Kidney capillary endothelial cell (primary cell): Measurements from ENCODE around the gene PLCXD1.
"Not testable (repeated sequence)": the region's sequence is repeated elsewhere in the genome, so short reads cannot be mapped to it uniquely, and the experiment has no call there.

ENCODE experiments used
- DNase-seq: peaks from one replicate; pipeline ENCODE4 v3.0.0-alpha.2; 2018; ENCODE audit warnings: low spot score

The PLCXD1 gene

DNA sequence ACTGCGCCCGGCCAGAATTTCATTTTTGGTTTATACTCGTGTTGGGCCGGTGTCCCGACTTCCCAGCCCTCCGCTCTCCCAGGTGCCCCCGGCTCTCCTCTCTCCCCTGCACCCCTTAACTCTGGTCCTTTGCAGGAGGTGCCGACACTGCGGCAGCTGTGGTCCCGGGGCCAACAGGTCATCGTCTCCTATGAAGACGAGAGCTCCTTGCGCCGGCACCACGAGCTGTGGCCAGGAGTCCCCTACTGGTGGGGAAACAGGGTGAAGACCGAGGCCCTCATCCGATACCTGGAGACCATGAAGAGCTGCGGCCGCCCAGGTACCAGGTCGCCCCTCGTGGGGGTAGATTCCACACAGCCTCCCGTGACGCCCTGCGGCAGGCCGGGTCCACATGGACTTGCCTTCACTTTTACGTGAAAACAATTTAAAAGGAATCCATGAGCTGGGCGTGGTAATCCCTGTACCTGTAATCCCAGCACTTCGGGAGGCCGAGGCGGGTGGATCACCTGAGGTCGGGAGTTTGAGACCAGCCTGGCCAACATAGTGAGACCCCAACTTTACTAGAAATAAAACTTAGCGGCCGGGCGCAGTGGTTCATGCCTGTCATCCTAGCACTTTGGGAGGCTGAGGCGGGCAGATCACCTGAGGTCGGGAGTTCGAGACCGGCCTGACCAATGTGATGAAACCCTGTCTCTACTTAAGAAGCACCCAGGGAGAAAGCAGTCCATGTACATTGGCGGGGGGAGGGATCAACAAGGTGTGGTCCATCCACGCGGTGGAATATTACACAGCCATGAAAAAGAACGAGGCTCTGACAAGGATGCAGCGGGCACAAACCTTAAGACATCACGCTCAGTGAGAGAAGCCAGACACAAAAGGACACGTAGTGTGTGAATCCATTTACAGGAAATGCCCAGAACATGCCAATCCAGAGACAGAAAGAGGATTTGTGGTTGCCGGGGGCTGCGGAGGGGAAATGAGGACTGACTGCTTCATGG lies 12.0 kb downstream of the PLCXD1 start:
- no peak for DNase-seq

DNA sequence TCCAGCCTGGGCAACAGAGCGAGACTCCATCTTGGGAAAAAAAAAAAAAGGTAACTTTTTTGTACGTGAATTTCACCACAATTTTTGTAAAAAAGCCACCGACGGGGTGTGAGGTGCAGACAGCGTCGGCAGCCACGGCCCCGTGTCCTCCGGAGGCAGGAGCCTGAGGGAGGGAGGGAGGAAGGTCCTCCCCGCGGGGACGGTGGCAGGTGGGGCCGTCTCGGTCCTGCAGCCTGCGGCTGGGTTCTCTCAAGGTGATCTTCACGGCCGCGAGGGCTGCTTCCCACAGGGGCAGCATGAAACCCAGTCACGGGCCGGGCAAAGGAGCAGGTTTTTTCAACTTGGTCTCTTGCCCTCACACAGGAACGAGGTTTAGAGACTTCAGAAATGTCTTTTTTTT lies 14.0 kb downstream of the PLCXD1 start:
- DNase-seq, result no peak

DNA sequence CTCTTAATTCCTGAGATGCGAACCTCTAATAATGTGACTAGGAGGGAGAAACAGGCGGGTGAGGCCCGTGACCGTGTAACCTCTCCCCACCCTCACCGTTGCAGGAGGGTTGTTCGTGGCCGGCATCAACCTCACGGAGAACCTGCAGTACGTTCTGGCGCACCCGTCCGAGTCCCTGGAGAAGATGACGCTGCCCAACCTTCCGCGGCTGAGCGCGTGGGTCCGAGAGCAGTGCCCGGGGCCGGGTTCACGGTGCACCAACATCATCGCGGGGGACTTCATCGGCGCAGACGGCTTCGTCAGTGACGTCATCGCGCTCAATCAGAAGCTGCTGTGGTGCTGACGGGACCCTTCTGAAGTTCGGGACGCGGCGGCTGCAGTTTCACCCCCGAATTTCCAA lies 17.8 kb downstream of the PLCXD1 start:
- no peak for DNase-seq

DNA sequence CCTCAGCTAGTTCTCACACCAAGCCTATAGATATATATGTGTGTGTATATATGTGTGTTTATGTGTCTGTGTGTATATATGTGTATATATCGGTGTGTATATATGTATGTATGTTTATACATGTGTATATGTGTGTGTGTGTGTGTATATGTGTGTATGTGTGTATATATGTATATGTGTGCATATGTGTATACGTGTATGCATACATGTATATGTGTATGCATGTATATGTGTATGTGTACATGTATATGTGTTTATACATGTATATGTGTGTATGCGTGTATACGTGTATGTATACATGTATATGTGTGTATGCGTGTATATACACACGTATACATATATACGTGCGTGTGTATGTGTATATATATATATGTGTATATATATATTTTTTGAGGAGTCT lies 19.2 kb downstream of the PLCXD1 start:
- no peak for DNase-seq

DNA sequence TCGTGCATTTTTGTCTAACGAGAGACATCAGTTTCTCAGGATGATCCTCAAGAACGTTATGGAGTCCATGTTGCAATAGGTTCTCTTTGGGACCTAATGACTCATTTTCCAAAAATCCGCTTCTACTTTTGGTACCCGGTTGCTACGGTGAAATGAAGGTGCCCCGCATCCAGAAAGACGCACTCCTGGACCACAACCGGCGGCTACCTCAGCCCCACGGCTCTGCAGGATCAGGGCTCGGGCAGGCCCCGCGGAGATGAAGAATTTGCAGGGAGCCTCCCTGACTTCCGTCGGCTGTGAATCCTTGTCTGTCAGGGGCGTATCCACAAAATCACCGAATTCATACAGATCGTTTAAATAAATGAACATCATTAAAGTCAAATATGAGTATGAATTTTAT lies 21.8 kb downstream of the PLCXD1 start:
- DNase-seq, result no peak

DNA sequence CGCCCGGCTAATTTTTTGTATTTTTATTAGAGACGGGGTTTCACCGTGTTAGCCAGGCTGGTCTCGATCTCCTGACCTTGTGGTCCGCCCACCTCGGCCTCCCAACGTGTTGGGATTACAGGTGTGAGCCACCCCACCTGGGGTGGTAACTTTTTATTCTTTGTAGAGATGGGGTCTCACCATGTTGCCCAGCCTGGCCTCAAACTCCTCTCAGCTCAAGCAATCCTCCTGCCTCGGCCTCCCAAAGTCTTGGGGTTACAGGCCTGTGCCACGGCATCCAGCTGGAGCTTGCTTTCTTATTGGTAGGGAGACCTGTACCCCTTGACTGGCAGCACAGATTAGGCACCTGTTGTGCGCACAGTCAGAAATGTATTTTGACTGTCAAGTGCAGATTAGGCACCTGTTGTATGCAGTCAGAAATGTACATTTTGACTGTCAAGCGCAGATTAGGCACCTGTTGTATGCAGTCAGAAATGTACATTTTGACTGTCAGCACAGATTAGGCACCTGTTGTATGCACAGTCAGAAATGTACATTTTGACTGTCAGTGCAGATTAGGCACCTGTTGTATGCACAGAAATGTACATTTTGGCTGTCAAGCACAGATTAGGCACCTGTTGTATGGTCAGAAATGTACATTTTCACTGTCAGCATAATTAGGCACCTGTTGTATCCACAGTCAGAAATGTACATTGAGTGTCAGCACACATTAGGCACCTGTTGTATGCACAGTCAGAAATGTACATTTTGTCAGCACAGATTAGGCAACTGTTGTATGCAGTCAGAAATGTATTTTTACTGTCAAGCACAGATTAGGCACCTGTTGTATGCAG lies 24.8 kb downstream of the PLCXD1 start:
- DNase-seq, result not testable (repeated sequence)

DNA sequence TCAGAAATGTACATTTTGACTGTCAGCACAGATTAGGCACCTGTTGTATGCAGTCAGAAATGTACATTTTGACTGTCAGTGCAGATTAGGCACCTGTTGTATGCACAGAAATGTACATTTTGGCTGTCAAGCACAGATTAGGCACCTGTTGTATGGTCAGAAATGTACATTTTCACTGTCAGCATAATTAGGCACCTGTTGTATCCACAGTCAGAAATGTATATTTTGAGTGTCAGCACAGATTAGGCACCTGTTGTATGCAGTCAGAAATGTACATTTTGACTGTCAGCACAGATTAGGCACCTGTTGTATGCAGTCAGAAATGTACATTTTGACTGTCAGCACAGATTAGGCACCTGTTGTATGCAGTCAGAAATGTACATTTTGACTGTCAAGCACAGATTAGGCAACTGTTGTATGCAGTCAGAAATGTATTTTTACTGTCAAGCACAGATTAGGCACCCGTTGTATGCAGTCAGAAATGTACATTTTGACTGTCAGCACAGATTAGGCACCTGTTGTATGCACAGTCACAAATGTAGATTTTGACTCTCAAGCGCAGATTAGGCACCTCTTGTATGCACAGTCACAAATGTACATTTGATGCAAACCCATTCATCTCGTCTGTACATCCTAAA lies 25.6 kb downstream of the PLCXD1 start:
- not testable (repeated sequence) for DNase-seq

DNA sequence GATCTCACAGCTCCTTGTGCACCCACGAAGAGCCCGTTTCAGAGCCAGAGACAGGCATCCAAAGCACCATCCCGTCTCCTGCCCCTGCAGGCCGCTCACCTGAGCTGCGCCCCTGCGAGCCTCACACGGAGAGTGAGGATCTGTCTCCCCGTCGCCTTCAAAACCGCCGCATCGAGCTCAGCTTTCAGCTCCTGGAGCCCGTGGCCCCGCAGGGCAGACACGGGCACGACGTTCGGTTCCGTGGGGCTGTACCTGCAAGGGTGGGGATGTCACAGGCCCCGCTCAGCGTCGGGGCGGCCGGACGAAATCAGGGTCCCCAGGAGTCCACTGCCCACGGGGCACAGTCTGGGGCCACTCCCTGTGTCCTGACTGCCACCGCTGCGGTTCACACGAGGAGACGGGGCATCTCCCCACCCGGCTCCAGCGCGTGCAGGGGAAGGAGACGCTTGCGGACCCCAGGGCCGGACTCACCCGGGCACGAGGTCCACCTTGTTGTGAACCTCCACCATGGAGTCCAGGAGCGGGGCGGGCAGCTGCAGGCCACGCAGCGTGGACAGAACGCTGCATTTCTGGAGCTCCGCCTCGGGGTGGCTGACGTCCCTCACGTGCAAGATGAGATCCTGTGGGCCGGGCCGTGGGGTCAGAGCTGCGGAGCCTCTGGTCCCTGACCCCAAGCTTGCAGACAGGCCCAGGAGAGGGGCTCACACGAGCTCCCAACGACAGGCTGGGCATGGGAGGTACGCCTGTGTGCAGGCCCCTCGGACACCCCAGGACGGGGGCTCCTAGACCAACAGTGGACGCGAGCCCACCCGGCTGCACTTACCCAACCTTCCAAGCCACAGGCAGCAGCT lies 26.3 kb downstream of the PLCXD1 start:
- DNase-seq, result no peak

DNA sequence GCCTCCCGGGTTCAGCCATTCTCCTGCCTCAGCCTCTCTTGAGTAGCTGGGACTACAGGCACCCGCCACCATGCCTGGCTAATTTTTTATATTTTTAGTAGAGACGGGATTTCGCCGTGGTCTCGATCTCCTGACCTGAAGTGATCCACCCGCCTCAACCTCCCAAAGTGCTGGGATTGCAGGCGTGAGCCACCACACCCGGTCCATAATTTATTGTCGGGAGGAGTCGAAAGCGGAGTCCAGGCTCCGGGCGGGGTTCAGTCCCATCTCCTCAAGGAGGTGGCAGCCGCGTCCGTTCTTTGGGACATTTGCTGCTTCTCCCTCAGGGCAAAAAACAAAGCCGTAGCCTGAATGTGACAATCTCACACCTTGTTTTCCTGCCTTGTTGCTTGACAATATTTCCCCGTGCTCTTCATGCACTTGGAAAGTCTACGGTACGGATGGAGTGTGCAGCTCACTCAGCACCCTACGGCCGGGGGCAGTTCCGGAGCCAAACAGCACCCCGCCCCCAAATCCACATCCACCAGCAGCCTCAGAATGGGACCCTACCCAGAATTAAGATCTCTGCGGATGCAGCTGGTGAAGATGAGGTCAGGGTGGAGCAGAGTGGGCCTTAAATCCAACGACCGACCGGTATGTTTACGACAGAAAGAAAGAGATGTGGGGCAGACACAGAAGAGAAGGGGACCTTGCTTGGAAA lies 27.8 kb downstream of the PLCXD1 start:
- no peak for DNase-seq

DNA sequence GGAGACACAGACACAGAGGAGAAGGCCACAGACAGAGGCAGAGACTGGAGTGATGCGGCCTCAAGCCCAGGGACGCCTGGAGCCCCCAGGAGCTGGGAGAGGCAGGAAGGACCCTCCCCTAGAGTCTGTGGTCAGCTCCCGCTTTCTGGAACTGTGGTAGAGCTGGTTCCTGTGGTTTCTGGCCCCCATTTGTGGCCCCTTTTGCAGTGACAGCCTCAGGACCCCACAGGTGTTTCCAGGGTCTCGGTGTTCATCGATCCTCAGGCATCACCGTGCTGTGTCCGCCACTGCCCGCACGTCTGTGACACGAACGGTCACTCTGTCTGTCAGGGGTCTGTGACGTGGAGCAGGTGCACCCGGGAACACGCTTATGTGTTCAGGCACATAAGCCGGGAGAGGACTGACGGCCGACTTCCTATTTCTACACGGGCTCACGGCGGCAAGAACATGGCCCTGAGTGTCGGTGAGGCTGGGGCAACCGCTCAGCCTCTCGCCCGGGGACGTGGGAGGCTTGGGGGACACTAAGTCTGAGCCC lies 29.5 kb downstream of the PLCXD1 start:
- no peak for DNase-seq

DNA sequence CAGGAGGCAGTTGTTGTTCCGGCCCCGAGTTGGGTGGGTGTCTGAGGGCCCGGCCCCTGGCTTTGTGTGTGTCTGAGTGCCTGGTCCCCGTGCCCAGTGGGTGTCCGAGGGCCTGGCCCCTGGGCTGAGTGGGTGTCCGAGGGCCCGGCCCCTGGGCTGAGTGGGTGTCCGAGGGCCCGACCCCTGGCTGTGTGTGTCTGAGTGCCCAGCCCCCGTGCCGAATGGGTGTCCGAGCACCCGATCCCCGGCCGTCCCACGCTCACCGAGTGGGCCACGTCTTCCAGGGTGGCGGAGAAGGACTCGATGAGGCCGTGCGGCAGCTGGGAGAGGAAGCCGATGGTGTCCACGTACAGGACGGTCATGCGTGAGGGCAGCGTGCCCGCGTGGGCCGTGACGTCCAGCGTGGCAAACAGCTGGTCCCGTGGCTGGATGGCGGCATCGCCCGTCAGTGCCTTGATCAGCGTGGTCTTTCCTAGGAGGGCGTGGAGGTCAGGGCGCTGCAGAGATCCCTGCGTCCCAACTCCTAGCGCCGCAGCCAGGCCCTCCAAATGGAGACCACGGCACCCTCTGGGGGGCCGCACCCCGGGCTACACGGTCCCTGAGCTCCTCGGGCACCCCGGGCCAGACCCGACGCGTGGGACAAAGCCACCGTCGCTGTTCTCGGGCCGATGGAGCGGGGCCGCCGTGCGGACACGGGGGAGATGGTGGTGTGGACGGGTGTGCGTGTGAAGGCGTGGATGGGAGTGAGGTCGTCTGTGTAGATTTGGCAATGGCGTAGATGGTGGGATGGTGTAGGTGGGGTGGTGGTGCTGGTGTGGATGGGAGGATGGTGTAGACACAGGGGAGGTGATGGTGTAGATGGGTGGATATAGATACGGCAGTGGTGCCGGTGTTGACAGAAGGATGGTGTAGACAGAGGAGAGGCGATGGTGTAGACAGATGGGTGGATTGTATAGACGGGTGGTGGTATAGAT lies 30.3 kb downstream of the PLCXD1 start:
- DNase-seq, result no peak

DNA sequence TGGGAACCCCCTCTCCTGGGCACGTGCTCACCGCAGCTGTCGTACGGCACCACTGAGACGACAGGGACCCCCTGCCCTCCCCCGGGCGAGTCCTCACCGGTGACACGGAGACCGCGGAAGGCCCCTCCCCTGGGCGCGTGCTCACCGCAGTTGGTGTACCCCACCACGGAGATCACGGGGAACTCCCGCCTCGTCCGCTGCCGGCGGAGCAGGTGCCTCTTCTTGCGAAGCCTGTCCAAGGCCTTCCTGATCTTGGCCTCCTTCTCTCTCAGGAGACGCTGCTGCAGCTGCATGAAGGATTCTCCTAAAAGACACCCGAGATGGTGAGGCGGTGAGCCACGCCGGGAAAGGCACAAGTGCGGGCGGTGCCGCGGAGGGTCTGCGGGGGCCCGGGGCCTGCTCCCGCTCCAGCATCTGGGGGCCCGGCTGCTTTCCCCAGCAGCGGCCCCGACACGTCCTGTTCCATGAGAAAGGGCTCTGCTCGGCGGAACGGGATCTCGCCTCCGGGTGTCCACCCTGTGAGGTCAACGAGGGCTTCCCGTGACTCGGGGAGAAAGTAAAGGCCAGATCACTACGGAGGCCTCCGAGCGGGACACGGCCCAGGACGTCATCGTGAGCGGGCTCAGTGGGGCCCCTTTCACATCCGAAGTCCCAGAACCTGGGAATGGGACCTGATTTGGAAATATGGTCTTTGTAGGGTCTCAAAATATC lies 31.6 kb downstream of the PLCXD1 start:
- DNase-seq, result no peak

DNA sequence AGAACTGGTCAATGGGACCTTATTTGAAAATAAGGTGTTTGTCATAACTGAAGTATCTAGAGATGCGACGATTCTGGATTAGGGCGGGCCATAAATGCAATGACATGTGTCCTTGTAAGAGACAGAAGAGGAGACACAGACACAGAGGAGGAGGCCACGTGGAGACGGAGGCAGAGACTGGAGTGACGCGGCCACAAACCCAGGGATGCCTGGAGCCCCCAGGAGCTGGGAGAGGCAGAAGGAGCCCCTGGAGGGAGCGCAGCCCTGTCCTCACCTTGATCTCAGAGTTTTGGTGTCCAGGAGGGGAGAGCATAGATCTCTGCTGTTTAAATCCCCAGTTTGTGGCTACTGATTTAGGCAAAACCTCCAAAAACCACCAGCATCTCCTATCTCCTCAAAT lies 32.4 kb downstream of the PLCXD1 start:
- no peak for DNase-seq

DNA sequence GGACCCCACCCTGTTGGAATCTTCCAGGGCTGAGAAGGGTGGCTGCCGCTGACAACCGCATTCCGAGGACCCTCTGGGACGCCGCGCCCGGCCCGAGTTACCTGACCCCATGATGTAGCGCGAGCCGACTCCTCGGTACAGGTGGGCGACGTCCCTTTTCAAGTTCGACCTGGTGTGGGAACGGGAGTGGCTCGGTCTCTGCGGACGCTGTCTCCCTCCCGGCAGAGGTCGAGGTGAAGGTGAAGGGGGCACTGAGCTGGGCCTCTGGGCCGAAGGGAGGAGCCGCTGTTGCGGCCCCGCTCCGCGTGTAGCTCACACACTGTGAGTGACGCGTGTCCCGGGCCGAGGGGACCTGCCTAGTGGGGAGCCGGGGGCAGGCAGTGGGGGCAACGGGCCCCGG lies 32.9 kb downstream of the PLCXD1 start:
- DNase-seq, result no peak

DNA sequence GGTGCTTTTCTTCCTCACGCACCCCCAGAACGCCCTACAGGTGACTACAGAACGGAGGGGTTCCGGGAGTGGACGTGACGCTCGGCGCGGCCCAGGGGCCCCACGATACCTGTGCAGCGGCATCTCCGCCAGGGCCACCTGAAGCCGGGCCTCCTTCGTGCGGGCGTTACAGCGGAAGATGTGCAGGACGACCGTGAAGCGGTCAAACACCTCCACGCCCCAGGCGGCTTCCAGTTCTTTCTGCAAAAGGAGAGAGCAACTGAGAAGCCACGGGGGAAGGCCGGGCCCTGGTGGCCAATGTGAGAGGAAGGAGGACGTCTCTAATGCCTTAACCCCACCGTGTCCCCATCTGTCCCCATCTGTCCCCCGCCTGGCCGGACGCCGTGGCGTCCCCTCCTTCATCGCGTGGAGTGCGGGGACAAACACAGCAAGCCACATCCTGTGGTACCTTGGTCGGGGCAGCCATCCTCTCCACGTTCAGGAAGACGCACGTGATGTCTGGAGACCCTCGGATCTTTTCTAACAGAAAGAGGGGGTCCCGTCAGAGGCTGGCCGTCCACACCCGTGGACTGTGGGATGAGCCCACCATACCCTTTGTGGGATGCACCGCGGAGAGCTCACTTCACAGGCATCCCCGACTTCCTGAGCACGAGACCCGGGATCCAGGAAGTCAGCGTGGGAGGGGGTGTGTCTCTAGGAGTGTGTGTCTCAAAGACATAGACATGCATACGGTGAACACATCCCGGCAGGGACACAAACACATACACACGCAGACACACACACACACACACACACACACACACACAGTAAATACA lies 33.8 kb downstream of the PLCXD1 start:
- DNase-seq, result no peak

DNA sequence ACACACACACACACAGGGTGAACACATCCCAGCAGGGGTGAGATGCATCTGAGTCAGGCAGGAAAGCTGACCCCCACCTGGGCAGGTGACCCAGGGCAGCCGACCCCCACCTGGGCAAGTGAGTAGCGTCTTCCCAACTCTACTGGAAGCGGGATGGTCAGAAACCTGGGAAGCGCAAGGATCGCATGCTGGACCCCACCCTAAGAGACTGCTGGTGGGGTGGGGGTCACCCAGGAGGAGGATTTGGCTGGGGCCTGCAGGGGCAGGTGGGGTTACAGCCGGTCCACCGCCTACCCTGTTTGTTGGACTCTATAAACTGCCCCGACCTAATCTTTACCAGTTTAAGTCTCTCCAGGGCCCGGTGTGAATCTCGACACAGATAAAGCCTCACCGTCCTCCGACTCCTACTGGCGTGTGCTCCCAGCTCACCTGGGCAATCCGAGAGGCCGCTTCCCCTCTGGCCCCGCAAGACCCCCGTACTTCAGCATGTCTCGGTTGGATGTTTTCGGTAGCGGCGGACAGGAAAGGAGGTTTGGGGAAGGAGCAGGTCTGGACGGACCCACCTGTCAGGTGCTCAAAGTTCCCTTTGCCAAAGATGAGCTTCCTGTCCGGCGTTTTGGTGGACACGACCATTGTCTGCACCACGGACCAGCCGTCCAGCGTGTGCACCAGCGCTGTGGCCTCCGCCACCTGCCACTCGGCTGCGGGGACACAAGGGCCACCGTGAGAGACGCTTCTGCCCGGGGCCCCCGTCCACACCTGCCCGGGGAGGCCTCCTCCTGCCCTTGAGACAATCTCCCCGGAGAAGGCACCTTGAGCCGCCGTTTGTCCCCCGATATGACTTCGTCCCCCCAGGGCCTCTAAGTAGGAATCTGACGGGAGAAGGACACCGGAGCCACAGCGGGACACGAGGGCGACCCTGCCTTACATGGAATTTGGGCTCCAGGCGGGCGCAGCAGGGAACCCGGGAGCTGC lies 35.5 kb downstream of the PLCXD1 start:
- no peak for DNase-seq
